A673 (cell line): ENCODE measurements around the gene PGAP2.

Source experiments
- CTCF ChIP-seq: fragments of 300-800, 200-600 bp; sonication (generic); conservative IDR thresholded peaks from 2 replicates; pipeline ENCODE4 v1.5.1; 2017; ENCODE audit warnings: low read depth, mild to moderate bottlenecking, antibody characterized with exemption, low read length, moderate library complexity, mixed read lengths
- EZH2 ChIP-seq: fragments of 200-600 bp; sonication (generic); IDR thresholded peaks from 2 replicates; pipeline ENCODE4 v1.6.1; 2017; ENCODE audit warnings: borderline replicate concordance, low read depth, mild to moderate bottlenecking, mixed read lengths, antibody characterized with exemption, low read length; ENCODE audit not compliant: poor library complexity, severe bottlenecking

GRCh38 chr11:3866836-3867208 lies 58.5 kb downstream of the PGAP2 start:
- no peak for TF ChIP-seq CTCF
- no peak for TF ChIP-seq EZH2
